SK-N-SH treated with all-trans-retinoic acid at 6 μM for 48 hours (cell line): ENCODE data around the gene MOGAT3.

Experiments used
- ATAC-seq: fragments of 200-7000 bp; cut with Tn5 transposase; 3 replicates; pipeline ENCODE4 v1.9.1; 2020; ENCODE audit warnings: mild to moderate bottlenecking, moderate library complexity
- ARNTL ChIP-seq: fragments of 450-650 bp; formaldehyde crosslinking; IDR thresholded peaks from 2 replicates; pipeline ENCODE4 v1.5.0; 2020; ENCODE audit warnings: low read depth, mild to moderate bottlenecking, moderate library complexity, borderline replicate concordance
- BACH2 ChIP-seq: fragments of 250-450 bp; sonication (Bioruptor Pico); IDR thresholded peaks from 2 replicates; pipeline ENCODE4 v1.9.0; 2021; ENCODE audit warnings: mild to moderate bottlenecking, borderline replicate concordance
- CSRNP3 ChIP-seq: fragments of 250-450 bp; sonication (Bioruptor Pico); IDR thresholded peaks from 2 replicates; pipeline ENCODE4 v1.5.1; 2021; ENCODE audit warnings: mild to moderate bottlenecking, moderate library complexity
- ESRRG ChIP-seq: fragments of 250-450 bp; sonication (Bioruptor Pico); IDR thresholded peaks from 2 replicates; pipeline ENCODE4 v1.6.1; 2021; ENCODE audit warnings: mild to moderate bottlenecking
- GLIS3 ChIP-seq: fragments of 250-450 bp; sonication (Bioruptor Pico); IDR thresholded peaks from 2 replicates; pipeline ENCODE4 v1.5.0; 2020; ENCODE audit warnings: mild to moderate bottlenecking, moderate library complexity
- ISL1 ChIP-seq: fragments of 250-450 bp; sonication (Bioruptor Pico); IDR thresholded peaks from 2 replicates; pipeline ENCODE4 v2.1.2; 2022; ENCODE audit warnings: mild to moderate bottlenecking, moderate library complexity
- OSR1 ChIP-seq: fragments of 250-450 bp; sonication (Bioruptor Pico); IDR thresholded peaks from 2 replicates; pipeline ENCODE4 v1.8.0; 2022; ENCODE audit warnings: moderate library complexity, mild to moderate bottlenecking, inconsistent platforms
- PATZ1 ChIP-seq: fragments of 250-450 bp; sonication (Bioruptor Pico); IDR thresholded peaks from 2 replicates; pipeline ENCODE4 v1.8.0; 2020; ENCODE audit warnings: mild to moderate bottlenecking, moderate library complexity, borderline replicate concordance
- POU6F1 ChIP-seq: fragments of 250-450 bp; sonication (Bioruptor Pico); IDR thresholded peaks from 2 replicates; pipeline ENCODE4 v1.8.0; 2021; ENCODE audit warnings: low read depth, mild to moderate bottlenecking, moderate library complexity, borderline replicate concordance
- RARB ChIP-seq: fragments of 250-450 bp; sonication (Bioruptor Pico); IDR thresholded peaks from 2 replicates; pipeline ENCODE4 v1.8.0; 2021; ENCODE audit warnings: mild to moderate bottlenecking, moderate library complexity
- SNAI2 ChIP-seq: fragments of 250-450 bp; sonication (Bioruptor Pico); IDR thresholded peaks from 2 replicates; pipeline ENCODE4 v1.5.0; 2020; ENCODE audit warnings: mild to moderate bottlenecking, moderate library complexity
- TCF4 ChIP-seq: fragments of 250-450 bp; sonication (Bioruptor Pico); IDR thresholded peaks from 2 replicates; pipeline ENCODE4 v1.8.0; 2021; ENCODE audit warnings: mild to moderate bottlenecking, moderate library complexity, borderline replicate concordance
- TOX ChIP-seq: fragments of 250-450 bp; sonication (Bioruptor Pico); IDR thresholded peaks from 2 replicates; pipeline ENCODE4 v1.8.0; 2021; ENCODE audit warnings: mild to moderate bottlenecking, moderate library complexity, borderline replicate concordance
- TSHZ2 ChIP-seq: fragments of 250-450 bp; sonication (Bioruptor Pico); IDR thresholded peaks from 2 replicates; pipeline ENCODE4 v1.5.0; 2020; ENCODE audit warnings: mild to moderate bottlenecking, moderate library complexity
- ZC3H10 ChIP-seq: fragments of 250-450 bp; sonication (Bioruptor Pico); IDR thresholded peaks from 2 replicates; pipeline ENCODE4 v1.5.1; 2021; ENCODE audit warnings: mild to moderate bottlenecking, moderate library complexity
- ZFP3 ChIP-seq: fragments of 250-450 bp; sonication (Bioruptor Pico); IDR thresholded peaks from 2 replicates; pipeline ENCODE4 v1.5.0; 2020; ENCODE audit warnings: mild to moderate bottlenecking, moderate library complexity
- ZFP30 ChIP-seq: fragments of 450-650 bp; formaldehyde crosslinking; IDR thresholded peaks from 2 replicates; pipeline ENCODE4 v1.5.0; 2022; ENCODE audit warnings: mild to moderate bottlenecking, moderate library complexity
- ZNF565 ChIP-seq: fragments of 450-650 bp; formaldehyde crosslinking; conservative IDR thresholded peaks from 2 replicates; pipeline ENCODE4 v1.5.0; 2020; ENCODE audit warnings: low read depth, mild to moderate bottlenecking, moderate library complexity
- ZNF70 ChIP-seq: fragments of 450-650 bp; formaldehyde crosslinking; IDR thresholded peaks from 2 replicates; pipeline ENCODE4 v1.5.0; 2020; ENCODE audit warnings: mild to moderate bottlenecking, moderate library complexity
- ZNF8 ChIP-seq: fragments of 450-650 bp; formaldehyde crosslinking; IDR thresholded peaks from 2 replicates; pipeline ENCODE4 v1.5.0; 2020; ENCODE audit warnings: mild to moderate bottlenecking, moderate library complexity

Gene MOGAT3

GRCh38 chr7:101226721-101227120 is 25.9 kb upstream of the MOGAT3 start (continued):
- TF ChIP-seq ZFP30 (CRISPR knock-in tag) (no peak), ZC3H10 (CRISPR knock-in tag) (no peak)

- no peak for ATAC-seq
- TF ChIP-seq ESRRG (CRISPR knock-in tag) (no peak), ZFP30 (CRISPR knock-in tag) (no peak), ZNF565 (no peak), ZNF70 (no peak), GLIS3 (CRISPR knock-in tag) (no peak), SNAI2 (CRISPR knock-in tag) (no peak), PATZ1 (CRISPR knock-in tag) (no peak), POU6F1 (CRISPR knock-in tag) (no peak), OSR1 (CRISPR knock-in tag) (no peak)
These were observed 24.8 kb upstream of the MOGAT3 start for GRCh38 chr7:101225650-101226049.

GRCh38 chr7:101223528-101223927 is 22.7 kb upstream of the MOGAT3 start:
- TF ChIP-seq ZNF565, result no peak
- no peak for ATAC-seq

GRCh38 chr7:101222275-101222830 is 21.5 kb upstream of the MOGAT3 start:
- TF ChIP-seq ARNTL (CRISPR knock-in tag), result no peak
- no peak for TF ChIP-seq OSR1 (CRISPR knock-in tag)
- no peak for TF ChIP-seq RARB (CRISPR knock-in tag)
- no peak for TF ChIP-seq BACH2 (CRISPR knock-in tag)
- TF ChIP-seq ZFP3 (CRISPR knock-in tag), result no peak
- no peak for TF ChIP-seq ZNF8
- no peak for TF ChIP-seq PATZ1 (CRISPR knock-in tag)
- TF ChIP-seq ZNF565, result no peak
- no peak for TF ChIP-seq CSRNP3 (CRISPR knock-in tag)
- no peak for TF ChIP-seq TOX (CRISPR knock-in tag)
- TF ChIP-seq ISL1 (CRISPR knock-in tag), result no peak
- TF ChIP-seq SNAI2 (CRISPR knock-in tag), result no peak
- TF ChIP-seq ZFP30 (CRISPR knock-in tag), result no peak
- no peak for TF ChIP-seq ZNF70
- ATAC-seq, result no peak

- ATAC-seq, result no peak
- no peak for TF ChIP-seq POU6F1 (CRISPR knock-in tag)
- no peak for TF ChIP-seq SNAI2 (CRISPR knock-in tag)
- no peak for TF ChIP-seq TCF4 (CRISPR knock-in tag)
- TF ChIP-seq ZNF70, result no peak
- TF ChIP-seq TSHZ2 (CRISPR knock-in tag), result no peak
- TF ChIP-seq ESRRG (CRISPR knock-in tag), result no peak
- no peak for TF ChIP-seq PATZ1 (CRISPR knock-in tag)
- no peak for TF ChIP-seq ZC3H10 (CRISPR knock-in tag)
- no peak for TF ChIP-seq ZFP30 (CRISPR knock-in tag)
- no peak for TF ChIP-seq ARNTL (CRISPR knock-in tag)
- TF ChIP-seq RARB (CRISPR knock-in tag), result no peak
- no peak for TF ChIP-seq TOX (CRISPR knock-in tag)
- no peak for TF ChIP-seq BACH2 (CRISPR knock-in tag)
- no peak for TF ChIP-seq ZFP3 (CRISPR knock-in tag)
These were observed 19.5 kb upstream of the MOGAT3 start for GRCh38 chr7:101220295-101220694.
